Measurements from ENCODE around the gene ZNF593OS.

The ZNF593OS gene

DNA sequence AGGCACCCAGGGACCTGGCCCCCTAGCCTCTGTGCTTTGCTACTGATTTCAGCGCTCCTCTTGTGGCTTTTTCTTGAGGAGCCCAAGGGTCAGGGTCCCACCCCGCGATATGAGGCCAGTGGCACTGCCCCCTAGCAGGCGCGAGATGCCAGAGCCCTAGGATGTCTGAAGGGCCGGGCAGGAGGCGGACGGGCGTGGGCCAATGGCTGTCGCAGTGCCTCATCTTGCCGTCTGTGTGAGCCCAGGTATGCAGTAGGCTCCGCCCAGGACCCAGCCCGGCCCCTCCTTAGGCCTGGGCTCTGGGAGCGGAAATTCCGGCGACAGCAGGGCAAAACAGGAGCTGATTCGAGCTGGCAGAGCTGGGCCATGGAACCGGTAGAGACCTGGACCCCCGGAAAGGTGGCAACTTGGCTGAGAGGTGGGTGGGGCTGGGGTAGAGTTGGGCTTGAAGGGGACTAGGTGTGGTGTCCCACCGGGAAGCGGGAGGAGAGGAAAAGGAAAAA, 5.6 kb upstream of the ZNF593OS start, which contains the start of gene CNKSR1:
Gene CNKSR1, plus strand, starts transcription at position 310 of the 503 bp plus-strand sequence. Its CDS starts 57 bp downstream, at position 367.
- Mint-ChIP-seq H3K27me3 (no peaks in the 10 kb centered on the region), H3K4me3 (no peak within 1 kb of the TSS), H3K9me3 (no peaks in the 10 kb centered on the region), H3K36me3 (ENCODE audit: insufficient read depth) (no peaks in the 10 kb centered on the region), H3K4me1 (no peaks in the 10 kb centered on the region), H3K27ac (ENCODE audit: low read depth) (no peak within 1 kb of the TSS)
- ATAC-seq (replicated peaks; ENCODE audit: extremely low read depth, poor library complexity, severe bottlenecking) (no peak), DNase-seq (ENCODE audit: low spot score in 2 of 2) (no peak)

DNA sequence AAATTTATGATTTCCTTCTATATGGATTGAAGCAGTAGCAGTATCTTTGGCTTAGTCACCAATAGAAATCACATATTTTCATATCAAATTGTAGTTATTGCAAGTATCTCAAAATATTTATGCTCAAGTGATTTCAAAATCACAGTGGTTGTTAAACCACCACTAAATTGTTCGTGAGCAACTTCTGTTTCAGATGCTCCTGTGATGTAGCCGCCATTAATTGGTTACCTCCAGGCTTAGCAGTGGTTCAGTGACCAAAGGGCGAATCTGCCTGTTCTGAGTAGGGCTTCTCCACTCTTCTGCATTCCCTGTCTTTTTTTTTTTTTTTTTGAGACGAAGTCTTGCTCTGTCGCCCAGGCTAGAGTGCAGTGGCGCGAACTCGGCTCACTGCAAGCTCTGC, 3.7 kb upstream of the ZNF593OS start:
- Mint-ChIP-seq H3K9me3 (no peaks in the 10 kb centered on the region), H3K36me3 (ENCODE audit: insufficient read depth) (peaks cover 4% of the 10 kb centered on the region), H3K27ac (ENCODE audit: low read depth) (no peak overlapping the region), H3K27me3 (no peaks in the 10 kb centered on the region), H3K4me1 (peaks cover 10% of the 10 kb centered on the region), H3K4me3 (no peak overlapping the region)
- DNase-seq (ENCODE audit: low spot score in 2 of 2) (no peak), ATAC-seq (replicated peaks; ENCODE audit: extremely low read depth, poor library complexity, severe bottlenecking) (no peak)

GRCh38 chr1:26170472-26170821, 1.2 kb downstream of the ZNF593OS start:
- no peak for ATAC-seq (replicated peaks; ENCODE audit: extremely low read depth, poor library complexity, severe bottlenecking)
- DNase-seq (ENCODE audit: low spot score in 2 of 2) = no peak
- peak overlapping the region; percentile 38 for H3K27ac Mint-ChIP-seq (ENCODE audit: low read depth)
- H3K36me3 Mint-ChIP-seq (ENCODE audit: insufficient read depth) = peaks cover 7% of the 10 kb centered on the region
- peak overlapping the region; percentile 87 for H3K4me3 Mint-ChIP-seq
- H3K9me3 Mint-ChIP-seq = no peaks in the 10 kb centered on the region
- H3K27me3 Mint-ChIP-seq = no peaks in the 10 kb centered on the region
- H3K4me1 Mint-ChIP-seq = peaks cover 26% of the 10 kb centered on the region

DNA sequence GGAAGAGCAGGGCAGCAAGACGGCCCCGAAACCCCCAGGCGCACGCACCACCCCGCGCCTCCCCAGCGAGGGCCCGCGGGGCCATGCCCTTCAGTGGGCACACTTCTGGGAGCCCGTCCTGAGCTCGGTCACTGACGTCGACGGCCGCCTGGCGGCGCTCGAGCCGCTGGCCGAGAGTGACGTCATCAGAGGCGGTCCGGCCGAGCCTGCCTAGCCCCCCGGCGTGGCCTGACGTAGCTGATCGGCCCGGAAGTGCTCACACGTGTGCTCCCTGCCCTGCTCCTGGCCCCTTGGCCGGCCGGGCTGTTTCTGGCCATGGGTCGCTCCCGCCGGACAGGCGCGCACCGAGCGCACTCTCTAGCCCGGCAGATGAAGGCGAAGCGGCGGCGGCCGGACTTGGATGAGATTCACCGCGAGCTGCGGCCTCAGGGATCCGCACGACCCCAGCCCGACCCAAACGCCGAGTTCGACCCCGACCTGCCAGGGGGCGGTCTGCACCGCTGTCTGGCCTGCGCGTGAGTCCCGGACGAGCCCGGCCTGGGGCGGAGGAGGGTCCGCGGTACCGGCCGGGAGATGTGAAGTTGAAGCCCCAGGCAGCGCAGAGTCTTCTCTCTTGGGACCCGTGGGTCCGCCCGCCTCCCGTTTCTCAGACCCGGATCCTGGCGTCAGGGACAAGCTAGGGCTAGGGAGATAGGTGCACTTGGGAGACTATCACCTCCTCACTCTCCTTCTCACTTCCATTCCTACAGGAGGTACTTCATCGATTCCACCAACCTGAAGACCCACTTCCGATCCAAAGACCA, 1.8 kb downstream of the ZNF593OS start, which contains the start of gene ZNF593:
Gene ZNF593, plus strand, starts transcription at position 240 of the 803 bp plus-strand sequence. Its CDS starts 76 bp downstream, at position 316.
- Mint-ChIP-seq H3K27ac (ENCODE audit: low read depth) (peak within 1 kb of the TSS; percentile 38), H3K36me3 (ENCODE audit: insufficient read depth) (peaks cover 7% of the 10 kb centered on the region), H3K4me3 (peak within 1 kb of the TSS; percentile 87), H3K4me1 (peaks cover 26% of the 10 kb centered on the region), H3K27me3 (peaks cover 5% of the 10 kb centered on the region), H3K9me3 (no peaks in the 10 kb centered on the region)
- ATAC-seq (replicated peaks; ENCODE audit: extremely low read depth, poor library complexity, severe bottlenecking) = peak; percentile 84
- DNase-seq (ENCODE audit: low spot score in 2 of 2) = peak; percentile 73 to 78

GRCh38 chr1:26169198-26169554, 2.5 kb downstream of the ZNF593OS start:
- H3K9me3 Mint-ChIP-seq = no peaks in the 10 kb centered on the region
- peaks cover 7% of the 10 kb centered on the region for H3K36me3 Mint-ChIP-seq (ENCODE audit: insufficient read depth)

DNA sequence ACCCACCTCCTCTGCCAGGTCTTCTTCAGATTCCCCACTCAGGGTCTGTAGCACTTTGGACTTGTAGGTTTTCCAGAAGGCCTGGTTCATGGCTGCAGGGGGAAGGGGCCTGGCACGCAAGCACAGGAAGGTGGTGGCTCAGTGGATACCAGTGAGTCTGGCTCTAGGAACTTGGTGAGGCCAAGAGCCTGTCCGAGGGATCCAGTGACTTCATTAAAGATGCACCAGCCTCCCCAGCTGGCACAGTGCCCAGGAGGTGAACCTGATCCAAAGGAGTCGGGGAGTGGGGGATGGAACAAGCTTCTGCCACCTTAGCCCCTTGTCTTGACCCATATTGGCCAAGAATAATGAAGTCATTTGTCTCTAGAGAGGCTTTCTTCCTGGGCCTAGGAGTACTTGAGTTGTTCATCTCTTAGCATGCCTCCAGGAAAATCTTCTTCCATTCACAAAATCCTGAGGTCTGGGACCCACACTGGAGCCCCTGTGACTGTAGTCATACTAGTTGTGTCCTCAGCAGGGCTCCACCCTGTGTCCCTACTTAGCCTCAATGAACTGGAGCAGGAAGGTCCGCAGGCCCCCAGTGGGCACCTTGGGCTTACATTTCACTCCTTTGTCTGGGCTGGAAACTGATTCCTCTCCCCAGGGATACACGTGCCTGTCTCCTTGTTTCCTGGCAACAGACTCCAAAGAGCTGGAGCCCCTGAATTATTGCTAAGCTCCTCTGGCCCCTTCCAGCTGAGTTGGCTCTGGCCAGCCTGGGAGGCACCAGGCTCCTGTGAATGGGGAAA, 3.0 kb downstream of the ZNF593OS start, which contains the start of gene C1orf232:
Gene C1orf232, minus strand, starts transcription at position 554 of the 788 bp plus-strand sequence. Its CDS starts 464 bp downstream, at position 90.
- H3K27me3 Mint-ChIP-seq = peaks cover 9% of the 10 kb centered on the region
- no peak for ATAC-seq (replicated peaks; ENCODE audit: extremely low read depth, poor library complexity, severe bottlenecking)
- H3K4me1 Mint-ChIP-seq = peaks cover 26% of the 10 kb centered on the region
- no peak for DNase-seq (ENCODE audit: low spot score in 2 of 2)
- peaks cover 7% of the 10 kb centered on the region for H3K36me3 Mint-ChIP-seq (ENCODE audit: insufficient read depth)
- H3K4me3 Mint-ChIP-seq = peak within 1 kb of the TSS; percentile 87
- H3K9me3 Mint-ChIP-seq = no peaks in the 10 kb centered on the region
- peak within 1 kb of the TSS; percentile 38 for H3K27ac Mint-ChIP-seq (ENCODE audit: low read depth)

More at GRCh38 chr1:26169198-26169554, 2.5 kb downstream of the ZNF593OS start:
- ATAC-seq (replicated peaks; ENCODE audit: extremely low read depth, poor library complexity, severe bottlenecking) = no peak
- Mint-ChIP-seq H3K27me3 (peaks cover 9% of the 10 kb centered on the region), H3K4me3 (peak overlapping the region; percentile 87), H3K4me1 (peaks cover 26% of the 10 kb centered on the region), H3K27ac (ENCODE audit: low read depth) (peak overlapping the region; percentile 38)
- DNase-seq (ENCODE audit: low spot score in 2 of 2) = no peak

DNA sequence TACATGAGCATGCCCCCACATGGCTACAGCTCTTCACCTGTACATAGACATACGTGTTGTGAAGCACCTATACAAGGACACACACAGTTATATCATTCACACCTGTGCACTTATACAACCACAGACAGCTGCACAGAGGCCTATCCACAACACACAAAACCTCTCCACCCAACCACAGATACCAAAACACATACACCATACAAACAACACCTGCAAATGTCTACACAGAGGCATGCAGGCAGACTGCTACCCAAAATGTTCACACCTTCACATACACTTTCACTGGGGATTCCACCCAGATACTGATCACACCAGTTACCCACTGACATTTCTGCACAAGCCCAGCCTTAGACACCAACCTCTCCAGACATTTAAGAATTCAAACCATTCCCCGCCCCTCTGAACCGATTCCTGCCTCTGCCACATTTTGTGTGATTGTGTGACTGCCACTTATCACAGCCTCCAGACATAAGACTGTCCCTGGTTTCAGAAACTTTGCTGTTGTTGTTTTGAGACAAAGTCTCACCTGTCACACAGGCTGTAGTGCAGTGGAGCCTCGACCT, 4.8 kb downstream of the ZNF593OS start:
- Mint-ChIP-seq H3K36me3 (ENCODE audit: insufficient read depth) (peaks cover 8% of the 10 kb centered on the region), H3K27ac (ENCODE audit: low read depth) (no peak overlapping the region), H3K27me3 (peaks cover 16% of the 10 kb centered on the region), H3K4me1 (peaks cover 31% of the 10 kb centered on the region), H3K4me3 (no peak overlapping the region), H3K9me3 (no peaks in the 10 kb centered on the region)
- ATAC-seq (replicated peaks; ENCODE audit: extremely low read depth, poor library complexity, severe bottlenecking) (peak; percentile 23), DNase-seq (ENCODE audit: low spot score in 2 of 2) (no peak)

GRCh38 chr1:26164861-26165842, 6.5 kb downstream of the ZNF593OS start:
- no peak for DNase-seq (ENCODE audit: low spot score in 2 of 2)
- H3K36me3 Mint-ChIP-seq (ENCODE audit: insufficient read depth) = peaks cover 4% of the 10 kb centered on the region
- no peak for ATAC-seq (replicated peaks; ENCODE audit: extremely low read depth, poor library complexity, severe bottlenecking)
- peaks cover 19% of the 10 kb centered on the region for H3K4me1 Mint-ChIP-seq
- peak overlapping the region; percentile 59 for H3K4me3 Mint-ChIP-seq
- H3K27me3 Mint-ChIP-seq = peaks cover 18% of the 10 kb centered on the region
- no peak overlapping the region for H3K27ac Mint-ChIP-seq (ENCODE audit: low read depth)
- H3K9me3 Mint-ChIP-seq = no peaks in the 10 kb centered on the region

DNA sequence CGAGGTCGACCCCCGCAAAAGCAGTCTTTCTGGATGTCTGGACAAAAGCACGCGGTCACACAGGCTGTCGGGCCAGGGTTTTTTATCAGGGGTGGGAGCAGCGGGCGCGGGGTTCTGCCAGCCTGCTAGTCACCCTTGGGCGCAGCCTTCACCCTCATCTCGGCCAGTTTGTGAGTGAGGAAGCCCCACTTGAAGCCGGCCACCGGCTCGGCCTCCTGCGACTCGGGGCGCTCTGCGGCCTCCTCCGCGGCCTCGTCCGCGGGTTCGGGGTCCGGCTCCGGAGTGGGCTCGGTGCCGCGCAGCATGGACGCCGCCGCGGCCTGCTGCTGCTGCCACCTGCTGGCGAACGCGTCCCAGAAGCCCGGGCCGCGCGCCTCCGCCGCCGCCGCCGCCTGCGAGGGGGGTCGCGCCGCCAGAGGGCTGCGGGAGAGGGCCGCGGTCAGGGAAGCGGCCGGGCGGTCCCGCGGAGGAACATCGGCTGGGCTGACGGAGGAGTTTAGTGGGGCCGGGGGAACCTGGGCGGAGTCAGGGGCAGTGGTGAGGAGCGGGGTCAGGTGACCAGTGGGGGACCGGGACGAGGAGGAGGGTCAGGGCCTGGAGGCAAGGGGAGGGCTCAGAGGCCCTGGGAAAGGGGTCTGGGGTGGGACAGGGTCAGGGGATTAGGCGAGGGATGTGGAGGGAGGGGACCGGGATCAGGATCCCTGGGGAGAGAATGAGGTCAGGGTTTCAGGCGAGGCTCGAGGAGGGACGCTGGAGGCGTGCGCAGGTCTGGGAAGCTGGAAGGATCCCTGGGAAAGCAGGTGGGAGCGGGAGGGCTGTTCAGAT, 7.4 kb downstream of the ZNF593OS start:
- H3K4me1 Mint-ChIP-seq = peaks cover 13% of the 10 kb centered on the region
- DNase-seq (ENCODE audit: low spot score in 2 of 2) = peak in 1 of 2 donors; percentile 47
- H3K4me3 Mint-ChIP-seq = peak overlapping the region; percentile 59
- no peak overlapping the region for H3K27ac Mint-ChIP-seq (ENCODE audit: low read depth)
- ATAC-seq (replicated peaks; ENCODE audit: extremely low read depth, poor library complexity, severe bottlenecking) = peak; percentile 61
- H3K36me3 Mint-ChIP-seq (ENCODE audit: insufficient read depth) = peaks cover 1% of the 10 kb centered on the region
- peaks cover 27% of the 10 kb centered on the region for H3K27me3 Mint-ChIP-seq
- H3K9me3 Mint-ChIP-seq = no peaks in the 10 kb centered on the region

- DNase-seq (ENCODE audit: low spot score in 2 of 2) = no peak
- Mint-ChIP-seq H3K4me1 (peaks cover 13% of the 10 kb centered on the region), H3K27me3 (peaks cover 33% of the 10 kb centered on the region), H3K9me3 (no peaks in the 10 kb centered on the region), H3K36me3 (ENCODE audit: insufficient read depth) (peaks cover 1% of the 10 kb centered on the region), H3K4me3 (peak overlapping the region; percentile 11), H3K27ac (ENCODE audit: low read depth) (no peak overlapping the region)
- ATAC-seq (replicated peaks; ENCODE audit: extremely low read depth, poor library complexity, severe bottlenecking) = no peak
These were observed 8.0 kb downstream of the ZNF593OS start for GRCh38 chr1:26163684-26164035.

DNA sequence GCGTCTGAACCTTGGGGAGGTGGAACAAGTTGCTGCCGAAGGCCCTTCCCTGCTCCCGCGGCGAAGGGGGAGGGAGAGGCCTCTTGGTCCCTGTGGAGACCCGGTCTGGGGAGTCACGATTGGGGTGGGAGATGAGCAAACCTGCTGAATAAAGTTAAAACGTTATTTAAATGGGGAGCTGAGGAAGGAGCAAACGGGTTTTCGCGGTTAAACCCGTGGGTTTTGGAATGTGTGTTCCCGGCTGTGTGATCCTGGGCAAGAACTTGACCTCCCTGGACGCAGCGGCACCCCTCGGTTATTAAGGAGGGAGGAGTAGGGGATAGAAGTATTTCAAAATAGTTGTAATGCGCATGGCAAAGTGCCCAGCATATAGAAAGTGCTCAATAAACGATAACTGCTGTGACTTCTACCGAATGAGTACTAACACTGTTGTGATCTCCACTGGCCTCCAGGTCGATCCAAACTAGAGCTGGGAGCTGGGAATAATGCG, 9.4 kb downstream of the ZNF593OS start:
- ATAC-seq (replicated peaks; ENCODE audit: extremely low read depth, poor library complexity, severe bottlenecking) (no peak), DNase-seq (ENCODE audit: low spot score in 2 of 2) (no peak)
- Mint-ChIP-seq H3K9me3 (no peaks in the 10 kb centered on the region), H3K4me1 (peaks cover 13% of the 10 kb centered on the region), H3K27me3 (peaks cover 45% of the 10 kb centered on the region), H3K36me3 (ENCODE audit: insufficient read depth) (peaks cover 1% of the 10 kb centered on the region), H3K4me3 (no peak overlapping the region), H3K27ac (ENCODE audit: low read depth) (no peak overlapping the region)
